GM06990 (cell line): ENCODE data around the gene TUBB.
"Not testable (repeated sequence)": the region's sequence is repeated elsewhere in the genome, so short reads cannot be mapped to it uniquely, and the experiment has no call there.

ENCODE experiments used
- DNase-seq: peaks from one replicate; pipeline ENCODE4 v3.0.0-alpha.2; 2011; ENCODE audit not compliant: insufficient read length; ENCODE audit errors: extremely low read depth
- H3K27me3 ChIP-seq: replicated peaks from 2 replicates; pipeline ENCODE4 v1.6.0; 2011; ENCODE audit warnings: low read length; ENCODE audit not compliant: control insufficient read depth, insufficient read depth
- H3K36me3 ChIP-seq: 2 replicates; pipeline ENCODE4 v1.5.1; 2011; ENCODE audit warnings: low read length; ENCODE audit not compliant: control insufficient read depth, insufficient read depth
- H3K4me3 ChIP-seq: replicated peaks from 2 replicates; pipeline ENCODE4 v1.5.1; 2011; ENCODE audit warnings: low read depth, mild to moderate bottlenecking, control low read depth, low read length
- TF ChIP-seq, protein P1 (sequence below): IDR thresholded peaks from 2 replicates; pipeline ENCODE4 v1.5.1; 2011; ENCODE audit warnings: low read length, control low read depth, mild to moderate bottlenecking, inconsistent platforms; ENCODE audit not compliant: insufficient read depth, poor library complexity, severe bottlenecking

Gene TUBB

GRCh38 chr6:30749554-30750378 is 29.6 kb downstream of the TUBB start:
- TF ChIP-seq, protein P1, sequence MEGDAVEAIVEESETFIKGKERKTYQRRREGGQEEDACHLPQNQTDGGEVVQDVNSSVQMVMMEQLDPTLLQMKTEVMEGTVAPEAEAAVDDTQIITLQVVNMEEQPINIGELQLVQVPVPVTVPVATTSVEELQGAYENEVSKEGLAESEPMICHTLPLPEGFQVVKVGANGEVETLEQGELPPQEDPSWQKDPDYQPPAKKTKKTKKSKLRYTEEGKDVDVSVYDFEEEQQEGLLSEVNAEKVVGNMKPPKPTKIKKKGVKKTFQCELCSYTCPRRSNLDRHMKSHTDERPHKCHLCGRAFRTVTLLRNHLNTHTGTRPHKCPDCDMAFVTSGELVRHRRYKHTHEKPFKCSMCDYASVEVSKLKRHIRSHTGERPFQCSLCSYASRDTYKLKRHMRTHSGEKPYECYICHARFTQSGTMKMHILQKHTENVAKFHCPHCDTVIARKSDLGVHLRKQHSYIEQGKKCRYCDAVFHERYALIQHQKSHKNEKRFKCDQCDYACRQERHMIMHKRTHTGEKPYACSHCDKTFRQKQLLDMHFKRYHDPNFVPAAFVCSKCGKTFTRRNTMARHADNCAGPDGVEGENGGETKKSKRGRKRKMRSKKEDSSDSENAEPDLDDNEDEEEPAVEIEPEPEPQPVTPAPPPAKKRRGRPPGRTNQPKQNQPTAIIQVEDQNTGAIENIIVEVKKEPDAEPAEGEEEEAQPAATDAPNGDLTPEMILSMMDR, result no peak
- DNase-seq, result no peak
- H3K4me3 ChIP-seq, result no peak overlapping the region
- H3K27me3 ChIP-seq, result no peaks in the 10 kb centered on the region
- H3K36me3 ChIP-seq, result no peaks in the 10 kb centered on the region

- TF ChIP-seq, protein P1, result no peak
- DNase-seq, result no peak
- Histone ChIP-seq H3K36me3 (no peaks in the 10 kb centered on the region), H3K4me3 (no peak overlapping the region), H3K27me3 (no peaks in the 10 kb centered on the region)
Observed at GRCh38 chr6:30750379-30750668, 30.2 kb downstream of the TUBB start.

DNA sequence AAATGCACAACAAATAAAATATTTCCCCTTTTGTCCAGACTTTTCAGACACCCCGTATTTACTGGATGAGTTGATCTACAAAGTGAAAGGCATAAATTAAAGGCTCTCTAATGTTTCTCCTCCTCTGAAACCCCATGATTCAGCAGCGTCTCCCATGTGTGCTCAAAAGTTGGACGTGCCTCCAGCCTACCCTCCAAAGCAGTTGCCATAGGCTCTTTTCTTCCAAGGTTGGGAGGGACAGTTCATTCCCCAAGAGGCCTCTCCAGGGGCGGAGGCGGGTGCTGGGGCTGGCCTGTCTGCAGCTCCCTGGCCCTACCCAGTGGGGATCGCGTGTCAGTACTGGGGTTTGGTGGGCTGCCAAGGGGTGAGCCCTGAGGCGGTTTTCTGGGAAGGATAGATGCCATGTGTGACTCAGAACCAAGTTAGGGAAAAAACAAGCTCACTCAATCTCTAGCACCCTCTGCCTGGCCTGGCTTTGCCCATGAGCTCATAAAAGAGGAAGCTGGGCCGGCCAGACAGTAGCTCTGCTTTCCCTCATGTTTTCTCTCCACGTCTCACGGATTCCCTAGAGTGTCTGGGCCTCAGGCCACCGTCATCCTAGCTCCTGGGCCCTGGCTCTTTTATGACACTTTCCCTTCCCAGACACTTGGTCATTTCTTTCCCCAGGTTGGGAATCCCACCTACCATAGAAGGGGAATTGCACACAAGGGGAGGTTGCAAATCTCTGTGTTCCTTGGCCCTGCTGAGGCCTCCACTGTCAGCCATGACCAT is 32.2 kb downstream of the TUBB start:
- Histone ChIP-seq H3K36me3 (no peaks in the 10 kb centered on the region), H3K4me3 (no peak overlapping the region), H3K27me3 (no peaks in the 10 kb centered on the region)
- no peak for DNase-seq
- TF ChIP-seq, protein P1, result no peak

DNA sequence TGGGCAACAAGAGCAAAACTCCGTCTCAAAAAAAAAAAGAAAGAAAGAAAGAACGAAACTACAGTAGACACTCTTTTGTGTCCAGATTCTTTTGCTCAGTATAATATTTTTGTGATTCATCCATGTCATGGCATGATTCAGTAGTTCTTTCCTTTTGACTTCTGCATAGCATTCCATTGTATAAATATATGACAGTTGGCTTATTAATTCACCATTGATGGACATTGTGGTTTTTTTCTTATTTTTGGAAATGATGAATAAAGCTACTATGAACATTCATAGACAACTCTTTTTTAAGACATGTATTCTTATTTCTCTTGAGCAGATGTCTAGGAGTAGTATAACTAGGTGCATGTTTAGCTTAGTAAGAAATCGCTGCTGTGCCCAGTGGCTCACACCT is 34.5 kb downstream of the TUBB start:
- TF ChIP-seq, protein P1, result no peak
- Histone ChIP-seq H3K4me3 (no peak overlapping the region), H3K36me3 (no peaks in the 10 kb centered on the region), H3K27me3 (no peaks in the 10 kb centered on the region)
- no peak for DNase-seq

- H3K36me3 ChIP-seq, H3K4me3 ChIP-seq, DNase-seq, H3K27me3 ChIP-seq: not testable (repeated sequence)
Observed at GRCh38 chr6:30756405-30757003, 36.4 kb downstream of the TUBB start.

- no peak overlapping the region for H3K4me3 ChIP-seq
- DNase-seq, result no peak
- no peaks in the 10 kb centered on the region for H3K36me3 ChIP-seq
- H3K27me3 ChIP-seq, result no peaks in the 10 kb centered on the region
- TF ChIP-seq, protein P1, result no peak
Observed at GRCh38 chr6:30757261-30757904, 37.2 kb downstream of the TUBB start.
